Measurements from ENCODE around the gene TAF1B.
"Not testable (repeated sequence)": the region's sequence is repeated elsewhere in the genome, so short reads cannot be mapped to it uniquely, and the experiment has no call there.

Gene TAF1B

DNA sequence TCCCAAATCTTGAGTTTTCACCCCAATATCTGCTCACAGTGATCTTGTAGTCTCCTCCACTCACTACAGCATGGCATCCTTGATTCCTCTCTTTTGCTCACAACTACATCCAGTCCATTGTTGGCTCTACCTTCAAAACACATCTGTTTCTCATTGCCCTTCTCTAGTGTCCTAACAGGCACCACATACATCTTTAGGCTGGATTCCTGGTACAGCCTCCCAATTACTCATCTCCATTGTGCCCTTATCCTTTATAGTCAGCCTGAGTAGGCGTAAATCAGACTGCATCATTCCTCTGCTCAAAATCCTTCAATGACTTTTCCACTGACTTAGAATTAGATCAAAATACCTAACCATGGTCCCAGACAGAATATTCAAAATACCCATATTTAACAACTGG is 10.7 kb upstream of the TAF1B start:
- no peak for DNase-seq

DNA sequence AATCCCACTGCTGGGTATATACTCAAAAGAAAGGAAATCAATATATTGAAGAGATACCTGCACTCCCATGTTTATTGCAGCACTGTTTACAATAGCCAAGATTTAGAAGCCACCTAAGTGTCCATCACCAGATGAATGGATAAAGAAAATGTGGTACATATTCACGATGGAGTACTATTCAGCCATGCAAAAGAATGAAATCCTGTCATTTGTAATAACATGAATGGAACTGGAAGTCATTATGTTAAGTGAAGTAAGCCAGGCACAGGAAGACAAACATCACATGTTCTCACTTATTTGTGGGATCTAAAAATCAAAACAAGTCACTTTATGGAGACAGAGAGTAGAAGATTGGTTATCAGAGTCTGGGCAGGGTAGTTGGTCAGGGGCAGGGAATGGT is 8.2 kb upstream of the TAF1B start:
- not testable (repeated sequence) for DNase-seq

DNA sequence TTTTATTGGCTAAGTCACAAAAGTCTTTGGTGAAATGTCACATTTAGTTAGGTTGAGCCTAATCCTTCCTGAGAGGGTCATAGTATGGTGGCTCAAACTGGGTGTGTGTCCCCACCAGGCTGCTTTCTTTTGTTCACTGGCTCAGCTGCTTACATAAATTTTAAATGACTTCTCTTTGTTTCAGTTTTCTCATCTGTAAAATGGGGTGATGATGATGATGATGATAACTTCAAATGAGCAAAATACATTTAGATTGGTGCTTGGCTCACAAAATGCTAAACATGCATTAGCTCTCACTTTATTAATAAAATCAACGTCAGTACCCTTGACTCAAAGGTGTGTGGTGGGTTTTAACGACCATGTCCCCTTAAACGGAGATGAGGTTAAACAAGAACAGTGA is 7.2 kb upstream of the TAF1B start:
- no peak for DNase-seq

- DNase-seq: no peak
Observed at GRCh38 chr2:9836517-9836916, 6.8 kb upstream of the TAF1B start.

GRCh38 chr2:9837451-9837850 is 5.8 kb upstream of the TAF1B start:
- DNase-seq: no peak

DNA sequence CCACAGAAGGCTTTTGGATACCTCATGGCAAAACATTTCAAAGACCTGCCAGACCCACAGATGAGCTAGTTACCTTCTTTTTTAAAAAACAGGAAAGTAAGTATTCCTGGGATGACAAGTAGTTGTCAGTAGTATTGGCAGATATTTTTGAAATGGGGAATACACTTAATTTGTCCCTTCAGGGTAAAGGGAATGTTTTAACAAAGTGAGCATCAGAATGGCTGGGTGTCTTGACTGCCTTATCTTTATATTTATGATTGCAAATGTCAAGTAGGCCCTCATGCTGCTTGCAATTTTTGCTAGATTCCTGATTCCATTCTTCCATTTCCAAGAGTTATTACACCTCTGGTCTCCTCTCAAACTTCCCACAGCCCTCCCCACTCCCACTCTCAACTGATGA is 4.9 kb upstream of the TAF1B start:
- no peak for DNase-seq

DNA sequence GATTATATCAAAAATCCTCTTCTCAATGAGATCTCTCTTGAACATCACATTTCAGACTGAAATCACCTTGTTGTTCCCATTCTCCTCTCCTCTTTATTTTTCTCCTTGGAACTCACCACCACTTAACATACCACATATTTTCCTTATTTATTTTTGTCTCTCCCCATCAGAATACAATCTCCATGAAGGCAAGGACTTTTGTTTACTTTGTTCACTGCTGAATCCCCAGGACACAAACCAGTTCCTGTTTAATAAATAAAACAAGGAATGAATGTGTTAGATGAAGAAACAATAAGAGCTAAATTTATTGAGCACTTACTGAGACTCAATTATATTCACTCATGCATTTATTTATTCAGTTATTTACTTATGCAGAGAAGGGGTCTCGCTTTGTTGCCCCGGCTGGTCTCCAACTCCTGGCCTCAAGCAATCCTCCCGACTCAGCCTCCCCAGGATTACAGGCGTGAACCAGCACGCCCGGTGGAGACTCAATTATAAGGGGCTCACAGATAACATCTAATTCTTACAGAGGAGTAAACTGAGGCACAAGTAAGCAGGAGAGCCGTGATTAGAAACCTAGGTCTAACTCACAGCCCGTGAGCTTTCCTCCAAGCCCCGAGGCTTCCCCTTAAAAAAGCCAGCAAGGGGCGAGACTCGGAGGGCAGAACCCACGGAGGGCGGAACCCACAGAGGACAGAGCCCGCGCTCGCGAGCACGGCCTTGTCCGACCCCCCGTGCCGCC is 616 bp upstream of the TAF1B start:
- DNase-seq: no peak

DNA sequence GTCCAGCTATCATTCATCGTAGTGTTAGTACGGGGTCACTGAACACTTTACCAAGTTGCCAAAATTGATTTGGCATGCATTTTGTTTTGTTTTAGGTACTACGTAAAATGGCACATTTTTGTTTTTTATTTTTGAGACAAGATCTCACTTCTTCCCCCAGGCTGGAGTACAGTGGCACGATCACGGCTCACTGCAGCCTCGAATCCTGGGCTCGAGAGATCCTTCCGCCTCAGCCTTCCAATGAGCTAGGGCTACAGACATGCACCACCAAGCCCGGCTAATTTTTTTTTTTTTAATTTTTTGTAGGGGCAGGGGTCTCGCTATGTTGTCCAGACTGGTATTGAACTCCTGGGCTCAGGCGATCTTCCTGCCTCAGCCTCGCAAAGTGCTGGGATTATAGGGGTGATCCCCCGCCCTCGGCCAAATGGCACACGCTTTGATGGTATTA is 786 bp downstream of the TAF1B start:
- no peak for DNase-seq

- peak; percentile 10 for DNase-seq
Observed at GRCh38 chr2:9844576-9844975, 1.3 kb downstream of the TAF1B start.

- no peak for DNase-seq
Observed at GRCh38 chr2:9846554-9846953, 3.3 kb downstream of the TAF1B start.

DNA sequence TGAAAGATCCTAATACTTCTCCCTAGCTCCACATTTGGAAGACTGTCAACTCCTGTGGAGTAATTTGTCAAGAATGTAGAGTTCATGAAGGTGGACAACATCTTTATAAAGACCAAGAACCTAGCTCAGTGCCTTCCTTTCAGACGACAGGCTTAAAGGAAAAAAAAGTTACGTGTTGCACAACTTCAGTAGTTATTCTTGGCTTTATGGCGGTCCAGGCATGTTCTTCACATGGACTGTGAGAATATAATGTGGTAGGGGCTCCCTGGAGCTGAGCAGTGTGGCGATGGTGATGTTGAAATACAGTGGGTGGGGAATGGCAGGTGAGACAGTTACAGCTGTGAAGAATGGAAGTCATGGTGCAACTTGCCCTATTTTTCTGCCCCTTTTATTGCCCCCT is 3.9 kb downstream of the TAF1B start:
- no peak for DNase-seq

DNA sequence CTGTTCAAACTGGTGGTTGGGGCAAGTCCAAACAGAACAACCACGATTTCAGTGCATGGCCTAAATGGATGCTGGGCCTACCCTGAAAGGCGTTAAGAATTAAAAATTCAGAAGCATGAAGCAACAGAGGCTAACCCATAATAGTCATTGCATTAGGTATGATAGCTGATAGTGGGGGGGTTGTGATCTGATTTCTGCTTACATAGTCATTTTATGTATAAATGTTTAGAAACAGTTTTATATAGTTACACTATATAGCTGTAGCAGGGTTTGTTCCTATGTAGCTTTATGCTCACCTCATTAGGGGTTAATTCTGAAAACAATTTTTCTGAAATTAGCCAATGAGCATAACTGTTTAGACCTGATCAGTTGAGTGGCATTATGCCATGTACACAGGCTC is 9.6 kb downstream of the TAF1B start:
- DNase-seq: no peak

DNA sequence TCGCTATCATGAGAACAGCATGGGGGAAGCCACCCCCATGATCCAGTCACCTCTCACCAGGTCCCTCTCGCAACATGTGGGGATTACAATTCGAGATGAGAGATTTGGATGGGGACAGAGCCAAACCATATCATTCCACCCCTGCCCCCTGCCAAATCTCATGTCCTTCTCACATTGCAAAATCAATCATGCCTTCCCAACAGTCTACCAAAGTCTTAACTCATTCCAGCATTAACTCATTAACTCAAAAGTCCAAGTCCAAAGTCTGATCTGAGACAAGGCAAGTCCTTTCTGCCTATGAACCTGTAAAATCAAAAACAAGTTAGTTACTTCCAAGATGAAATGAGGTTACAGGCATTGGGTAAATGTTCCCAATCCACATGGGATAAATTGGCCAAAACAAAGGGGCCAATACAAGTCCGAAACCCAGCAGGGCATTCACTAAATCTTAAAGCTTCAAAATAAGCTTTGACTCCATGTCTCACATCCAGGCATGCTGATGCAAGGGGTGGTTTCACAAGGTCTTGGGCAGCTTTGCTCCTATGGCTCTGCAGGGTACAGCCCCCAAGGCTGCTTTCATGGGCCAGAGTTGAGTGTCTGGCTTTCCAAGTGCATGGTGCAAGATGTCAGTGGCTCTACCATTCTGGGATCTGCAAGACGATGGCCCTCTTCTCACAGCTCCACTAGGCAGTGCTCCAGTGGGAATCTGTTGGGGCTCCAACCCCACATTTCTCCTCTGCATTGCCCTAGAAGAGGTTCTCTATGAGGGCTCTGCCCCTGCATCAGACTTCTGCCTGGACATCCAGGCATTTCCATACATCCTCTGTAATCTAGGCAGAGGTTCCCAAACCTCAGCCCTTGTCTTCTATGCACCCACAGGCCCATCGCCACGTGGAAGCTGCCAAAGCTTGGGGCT is 14.8 kb downstream of the TAF1B start:
- no peak for DNase-seq

DNA sequence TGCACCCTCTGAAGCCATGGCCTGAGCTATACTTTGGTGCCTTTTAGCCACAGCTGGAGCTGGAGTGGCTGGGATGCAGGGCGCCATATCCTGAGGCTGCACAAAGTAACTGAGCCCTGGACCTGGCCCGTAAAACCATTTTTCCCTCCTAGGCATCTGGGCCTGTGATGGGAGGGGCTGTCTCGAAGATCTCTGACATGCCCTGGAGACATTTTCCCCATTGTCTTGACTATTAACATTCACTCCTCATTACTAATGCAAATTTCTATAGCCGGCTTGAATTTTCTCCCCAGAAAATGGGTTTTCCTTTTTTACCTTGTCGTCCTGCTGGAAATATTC is 15.4 kb downstream of the TAF1B start:
- no peak for DNase-seq

- not testable (repeated sequence) for DNase-seq
Observed at GRCh38 chr2:9860922-9861580, 17.8 kb downstream of the TAF1B start.

DNA sequence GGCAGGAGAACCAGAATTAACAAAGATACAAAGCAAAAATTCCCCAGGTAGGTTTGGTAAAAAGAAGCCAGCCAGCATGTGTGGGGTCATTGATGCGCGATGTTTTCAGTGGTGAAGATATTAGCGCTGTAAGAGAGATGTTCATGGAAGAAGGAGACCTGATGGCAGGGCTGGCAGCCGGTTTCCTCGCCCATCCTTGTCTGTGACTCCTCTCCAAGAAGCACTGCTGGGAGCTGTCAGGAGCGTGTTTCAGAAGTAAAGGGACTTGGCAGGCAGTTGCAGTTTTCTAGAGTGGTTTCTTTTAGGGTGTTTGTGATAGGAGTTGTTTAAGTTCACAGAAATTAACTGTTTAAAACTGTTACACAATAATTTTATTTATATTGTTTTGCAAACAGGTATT is 24.6 kb downstream of the TAF1B start:
- no peak for DNase-seq

DNA sequence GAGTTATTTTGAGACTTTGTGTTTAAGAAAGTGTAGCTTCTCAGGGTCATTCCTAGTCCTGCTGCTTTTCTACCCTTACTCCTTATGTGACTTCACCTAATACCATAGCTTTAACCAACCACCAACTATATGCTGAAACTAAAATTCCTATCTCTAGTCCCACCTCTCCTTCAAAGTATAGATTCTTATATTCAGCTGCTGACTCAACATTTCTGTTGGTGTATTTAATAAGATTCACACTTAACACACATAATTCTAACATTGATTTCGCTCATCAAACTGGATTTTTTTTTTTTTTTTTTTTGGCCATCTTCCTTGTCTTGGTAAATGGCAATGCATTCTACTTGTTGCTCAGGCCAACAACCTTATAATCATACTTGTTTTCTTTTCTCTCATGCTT is 30.1 kb downstream of the TAF1B start:
- DNase-seq: no peak

DNA sequence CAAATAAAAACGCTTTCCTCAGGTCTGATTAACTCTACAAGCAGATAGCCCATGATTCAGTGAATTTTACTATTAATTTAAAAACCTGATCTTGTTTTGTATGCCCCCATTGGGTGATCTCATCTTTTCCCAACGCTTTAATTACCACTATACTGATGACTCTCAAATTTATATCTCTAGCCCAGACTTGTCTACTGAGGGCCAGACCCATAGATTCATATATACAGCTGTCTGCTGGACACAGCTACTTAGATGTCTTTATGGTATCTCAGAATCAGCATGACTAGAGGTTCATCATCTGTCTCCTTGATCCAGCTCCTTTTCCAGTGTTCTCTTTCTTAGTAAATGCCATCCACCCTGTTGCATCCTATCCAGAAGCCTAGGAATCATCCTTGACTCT is 33.8 kb downstream of the TAF1B start:
- DNase-seq: no peak

DNA sequence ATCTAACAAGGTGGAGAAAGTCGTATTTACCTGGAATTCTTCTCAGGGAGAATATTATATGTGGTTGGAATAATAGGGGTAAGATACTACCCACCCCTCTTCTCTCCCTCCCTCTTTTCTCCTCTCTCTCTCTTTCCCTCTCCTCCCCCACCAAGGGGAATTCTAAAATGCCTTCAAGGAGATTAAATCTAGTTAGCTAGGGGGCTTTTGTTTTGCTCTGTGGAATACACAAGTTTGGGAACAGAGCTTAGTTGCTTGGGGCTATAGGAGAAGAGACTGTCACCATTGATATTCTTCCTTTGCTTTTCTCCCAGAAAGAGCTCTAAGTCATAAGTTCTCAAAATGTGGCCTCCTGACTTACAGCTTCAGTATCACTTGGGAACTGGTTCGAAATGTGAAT is 34.5 kb downstream of the TAF1B start:
- DNase-seq: no peak

DNA sequence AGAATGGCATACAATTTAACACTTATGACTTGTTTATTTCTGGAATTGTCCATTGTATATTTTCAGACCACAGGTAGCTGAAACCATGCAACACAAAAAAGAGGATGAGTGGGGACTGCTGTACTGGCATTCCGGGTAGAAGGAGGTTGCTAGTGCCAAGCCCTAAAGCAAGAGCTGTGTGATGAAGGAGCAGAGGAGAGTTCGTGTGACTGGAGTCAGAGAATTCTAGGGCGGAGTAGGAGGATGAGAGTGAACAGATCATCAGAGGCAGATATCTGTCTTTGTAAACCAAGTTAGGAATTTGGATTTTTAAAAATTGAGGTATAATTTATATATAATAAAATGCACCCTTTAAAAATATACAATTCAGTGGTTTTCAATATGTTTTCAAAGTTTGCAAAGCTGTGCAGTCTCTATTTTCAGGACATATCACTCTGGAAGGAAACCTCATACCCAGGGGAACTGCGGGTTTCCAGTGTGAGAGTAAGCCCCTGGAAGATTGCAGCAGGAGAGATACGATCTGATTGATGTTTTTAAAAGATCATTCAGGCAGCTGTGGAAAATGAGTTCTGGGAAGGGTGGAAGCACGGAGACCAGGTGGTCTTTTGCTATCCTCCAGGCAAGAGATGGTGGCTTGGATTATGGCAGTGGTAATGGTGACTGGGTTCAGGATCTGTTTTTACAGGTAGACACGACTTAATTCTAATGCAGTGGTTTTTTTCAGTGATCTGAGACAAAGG is 36.4 kb downstream of the TAF1B start:
- DNase-seq: no peak

DNA sequence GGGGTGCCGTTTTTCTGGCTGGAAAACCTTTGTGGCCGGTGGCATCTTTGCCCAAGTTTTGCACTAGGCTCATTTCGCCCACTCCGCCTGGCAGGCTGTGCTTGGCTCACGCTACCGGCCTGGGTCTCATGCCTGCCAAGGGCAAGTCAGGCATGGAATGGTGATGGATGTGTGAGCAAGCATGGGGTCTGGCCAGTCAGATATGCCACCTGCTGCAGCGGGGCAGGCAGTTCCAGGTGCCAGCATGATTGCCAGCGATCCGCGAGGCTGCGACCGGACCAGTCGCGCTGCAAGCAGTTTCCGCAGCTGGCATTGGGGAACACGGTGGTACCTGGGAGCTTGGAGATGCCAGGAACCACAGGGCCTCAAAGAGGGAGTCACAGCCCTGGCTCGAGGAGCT is 40.6 kb downstream of the TAF1B start:
- no peak for DNase-seq

DNA sequence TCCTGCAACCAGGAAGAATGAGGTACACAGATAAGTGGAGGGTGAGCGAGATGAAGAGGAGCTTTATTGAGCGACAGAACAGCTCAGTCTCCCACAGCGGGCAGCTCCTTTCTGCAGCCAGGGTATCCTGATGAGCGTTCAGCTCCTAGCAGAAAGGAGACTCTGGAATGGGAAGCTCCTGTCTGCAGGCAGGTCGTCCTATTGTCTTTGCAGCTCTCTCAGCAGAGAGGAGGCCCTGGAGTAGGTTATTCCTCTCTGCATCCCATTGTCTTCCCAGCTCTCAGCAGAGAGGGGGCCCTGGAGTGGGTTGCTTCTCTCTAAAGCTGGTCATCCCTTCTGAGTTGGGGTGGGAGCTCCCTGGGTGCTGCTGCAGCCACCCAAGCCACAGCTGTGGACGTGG is 41.2 kb downstream of the TAF1B start:
- DNase-seq: no peak

DNA sequence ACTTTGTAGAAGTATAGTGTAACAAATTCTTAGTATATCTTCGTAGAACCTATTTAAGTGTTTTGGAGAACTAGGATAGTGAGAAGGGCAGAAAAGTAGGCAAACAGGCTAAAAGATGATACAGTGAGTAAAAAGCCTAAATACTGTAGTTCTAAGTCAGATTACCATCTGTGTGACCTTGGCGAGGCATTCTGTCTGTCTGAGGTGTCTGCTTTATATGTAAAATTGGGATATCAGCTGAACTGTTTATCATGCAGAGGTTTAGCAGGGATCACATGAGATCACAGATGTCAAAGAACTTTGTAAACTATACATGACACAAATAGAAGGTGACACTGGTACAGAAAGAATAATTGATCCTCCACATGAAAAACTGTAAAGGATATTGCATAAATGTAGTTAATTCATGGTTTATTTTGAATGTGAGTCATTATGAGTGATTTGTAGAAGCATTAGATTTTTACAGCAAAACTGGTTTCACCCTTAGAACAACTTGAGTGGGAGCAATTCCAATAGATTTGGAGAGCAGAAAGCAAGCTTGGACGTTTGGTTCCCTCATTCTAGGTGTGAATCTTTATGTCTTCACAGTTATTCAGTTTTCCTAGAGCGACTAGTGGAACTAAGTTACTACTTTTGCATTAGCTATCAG is 41.9 kb downstream of the TAF1B start:
- no peak for DNase-seq

Data from DMS 273 treated with DMSO at 0.1 percent for 48 hours (cell line).